ENCODE data around the gene ARMC5.

The ARMC5 gene

GRCh38 chr16:31507929-31508705 is 48.8 kb downstream of the ARMC5 start, which contains the start of gene RUSF1:
RUSF1 (minus strand) TSS chr16:31508391; CDS start chr16:31508373, 18 bp downstream.
- peak within 1 kb of the TSS; percentile 75 for H3K27ac ChIP-seq
- no peak for TF ChIP-seq CTCF (conservative IDR thresholded peaks at IDR 0.05)

GRCh38 chr16:31508706-31509195 is 49.5 kb downstream of the ARMC5 start:
- TF ChIP-seq CTCF (conservative IDR thresholded peaks at IDR 0.05): no peak
- H3K27ac ChIP-seq: peak overlapping the region; percentile 75

- H3K27ac ChIP-seq: no peak overlapping the region
- TF ChIP-seq CTCF (conservative IDR thresholded peaks at IDR 0.05): no peak
Observed at GRCh38 chr16:31513126-31513525, 53.8 kb downstream of the ARMC5 start.

GRCh38 chr16:31513884-31514283 is 54.6 kb downstream of the ARMC5 start:
- H3K27ac ChIP-seq: no peak overlapping the region
- no peak for TF ChIP-seq CTCF (conservative IDR thresholded peaks at IDR 0.05)
